ENCODE results near the gene PFDN2. TPM values are rescaled to one million over a fixed set of nuclear protein-coding genes. Genes with fewer than 3 reads are reported as not detected.
"Not testable (repeated sequence)": the region's sequence is repeated elsewhere in the genome, so short reads cannot be mapped to it uniquely, and the experiment has no call there.

PFDN2 gene
- polyA plus RNA-seq, 3 donors from 2014 or later: 63.4 to 84.4 (median 83.0) TPM

- peak overlapping the region in 3 of 6 donors; percentile 83 to 98 (median 97) for H3K27ac Mint-ChIP-seq
- peaks cover 5 to 19% (median 11%) of the 10 kb centered on the region in 3 donors for H3K36me3 Mint-ChIP-seq
- peaks cover 5 to 10% (median 7%) of the 10 kb centered on the region in 3 donors for H3K27me3 Mint-ChIP-seq (ENCODE audit: low read depth in 3 of 3)
- DNase-seq: no peak
- H3K4me3 Mint-ChIP-seq: peak overlapping the region in 1 of 5 donors; percentile 1
- H3K9me3 Mint-ChIP-seq: no peaks in the 10 kb centered on the region
- H3K4me1 Mint-ChIP-seq: peaks cover 27 to 52% of the 10 kb centered on the region in 2 donors
Observed at GRCh38 chr1:161130266-161130665, 12.4 kb upstream of the PFDN2 start.

- H3K4me1 Mint-ChIP-seq: peaks cover 25 to 48% of the 10 kb centered on the region in 2 donors
- DNase-seq: no peak
- no peak overlapping the region for H3K4me3 Mint-ChIP-seq
- H3K27ac Mint-ChIP-seq: peak overlapping the region in 1 of 6 donors; percentile 61
- no peaks in the 10 kb centered on the region for H3K9me3 Mint-ChIP-seq
- H3K36me3 Mint-ChIP-seq: peaks cover 5 to 26% (median 15%) of the 10 kb centered on the region in 3 donors
- peaks cover 5 to 10% (median 7%) of the 10 kb centered on the region in 3 donors for H3K27me3 Mint-ChIP-seq (ENCODE audit: low read depth in 3 of 3)
Observed at GRCh38 chr1:161128591-161129420, 11.0 kb upstream of the PFDN2 start.

DNA sequence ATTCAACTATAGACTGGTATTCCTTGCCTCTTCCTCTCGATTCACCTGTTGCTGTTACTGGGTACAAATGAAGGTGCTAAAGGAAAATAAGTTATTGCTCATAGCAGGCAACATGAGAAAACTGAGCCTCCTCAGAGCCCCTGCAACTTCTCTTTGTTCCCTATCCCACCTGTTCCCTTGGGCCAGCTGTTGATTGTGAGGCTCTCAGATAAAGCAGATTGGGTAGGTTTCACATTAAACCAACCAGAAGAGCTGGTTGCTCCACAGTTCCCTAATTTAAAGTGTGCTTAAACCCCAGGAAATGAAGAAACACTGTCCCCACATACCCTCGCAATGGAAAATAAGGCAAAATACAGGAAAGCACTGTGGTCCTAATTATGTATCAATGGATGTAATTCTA is 9.8 kb upstream of the PFDN2 start:
- Mint-ChIP-seq H3K27ac (peak overlapping the region in 1 of 6 donors; percentile 40), H3K4me1 (peaks cover 25 to 48% of the 10 kb centered on the region in 2 donors), H3K36me3 (peaks cover 5 to 32% (median 23%) of the 10 kb centered on the region in 3 donors), H3K9me3 (no peaks in the 10 kb centered on the region), H3K4me3 (no peak overlapping the region), H3K27me3 (ENCODE audit: low read depth in 3 of 3) (peaks cover 5 to 10% (median 7%) of the 10 kb centered on the region in 3 donors)
- no peak for DNase-seq

GRCh38 chr1:161122967-161123366 is 5.1 kb upstream of the PFDN2 start:
- H3K9me3 Mint-ChIP-seq: no peaks in the 10 kb centered on the region
- H3K27me3 Mint-ChIP-seq (ENCODE audit: low read depth in 3 of 3): peaks cover 0 to 2% (median 1%) of the 10 kb centered on the region in 3 donors
- H3K27ac Mint-ChIP-seq: peak overlapping the region in 2 of 6 donors; percentile 49 to 76
- no peak overlapping the region for H3K4me3 Mint-ChIP-seq
- peaks cover 30 to 48% of the 10 kb centered on the region in 2 donors for H3K4me1 Mint-ChIP-seq
- peaks cover 5 to 40% (median 29%) of the 10 kb centered on the region in 3 donors for H3K36me3 Mint-ChIP-seq
- no peak for DNase-seq

DNA sequence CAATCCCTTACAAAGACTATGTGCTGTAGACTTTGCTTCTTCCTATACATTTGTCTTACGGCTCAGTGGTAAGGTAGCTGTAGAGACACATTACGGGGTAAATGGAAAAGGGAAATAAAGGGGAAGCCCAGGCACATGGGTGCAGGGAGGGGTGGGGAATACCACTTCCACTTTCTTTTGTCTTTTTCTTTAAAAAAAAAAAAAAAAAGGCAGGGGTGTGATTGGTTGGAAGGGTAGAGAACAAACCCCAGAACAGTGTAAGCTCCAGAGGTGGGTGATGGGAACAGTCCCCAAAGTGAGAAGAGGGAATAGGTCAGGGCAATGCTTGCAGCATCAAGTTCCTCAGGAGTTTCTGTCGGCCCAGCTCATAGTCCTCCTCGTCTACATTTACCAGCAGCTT is 4.0 kb upstream of the PFDN2 start:
- H3K27me3 Mint-ChIP-seq (ENCODE audit: low read depth in 3 of 3): peaks cover 0 to 4% (median 2%) of the 10 kb centered on the region in 3 donors
- DNase-seq: no peak
- H3K36me3 Mint-ChIP-seq: peaks cover 5 to 35% (median 22%) of the 10 kb centered on the region in 3 donors
- H3K9me3 Mint-ChIP-seq: no peaks in the 10 kb centered on the region
- H3K27ac Mint-ChIP-seq: peak overlapping the region in 2 of 6 donors; percentile 9 to 51
- peaks cover 38 to 48% of the 10 kb centered on the region in 2 donors for H3K4me1 Mint-ChIP-seq
- no peak overlapping the region for H3K4me3 Mint-ChIP-seq

DNA sequence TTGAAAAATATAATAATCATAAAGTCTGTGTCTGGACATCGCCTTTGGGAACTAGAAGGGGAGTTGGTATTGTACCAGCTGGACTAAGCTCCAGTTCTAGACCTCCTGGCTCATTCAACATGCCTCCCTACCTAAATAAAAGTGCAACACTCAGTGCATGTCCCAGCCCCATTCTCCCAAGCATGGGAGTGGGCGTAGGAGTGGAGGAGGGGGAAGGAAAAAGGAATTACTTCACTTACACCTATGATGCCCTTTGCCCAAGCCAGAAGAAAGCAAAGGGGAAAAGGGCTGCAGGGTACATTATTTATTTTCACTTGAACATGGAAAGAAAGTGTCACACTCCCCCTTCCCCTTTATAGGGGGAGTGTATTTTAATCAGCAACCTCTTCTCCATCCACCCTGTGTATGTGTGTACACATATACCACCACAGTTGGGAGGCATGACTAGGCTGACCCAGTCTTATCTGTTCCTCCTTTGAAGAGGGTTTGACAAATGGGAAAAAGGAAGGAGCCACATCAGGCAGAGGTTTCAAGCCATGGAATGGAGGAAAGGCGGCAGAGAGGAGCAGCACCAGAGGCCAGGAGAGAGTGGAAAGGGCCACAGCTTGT is 3.3 kb upstream of the PFDN2 start:
- Mint-ChIP-seq H3K36me3 (peaks cover 0 to 32% (median 22%) of the 10 kb centered on the region in 3 donors), H3K4me3 (no peak overlapping the region), H3K27me3 (ENCODE audit: low read depth in 3 of 3) (peaks cover 0 to 4% (median 2%) of the 10 kb centered on the region in 3 donors), H3K27ac (peak overlapping the region in 4 of 6 donors; percentile 34 to 51 (median 43)), H3K4me1 (peaks cover 41 to 48% of the 10 kb centered on the region in 2 donors), H3K9me3 (no peaks in the 10 kb centered on the region)
- DNase-seq: no peak

DNA sequence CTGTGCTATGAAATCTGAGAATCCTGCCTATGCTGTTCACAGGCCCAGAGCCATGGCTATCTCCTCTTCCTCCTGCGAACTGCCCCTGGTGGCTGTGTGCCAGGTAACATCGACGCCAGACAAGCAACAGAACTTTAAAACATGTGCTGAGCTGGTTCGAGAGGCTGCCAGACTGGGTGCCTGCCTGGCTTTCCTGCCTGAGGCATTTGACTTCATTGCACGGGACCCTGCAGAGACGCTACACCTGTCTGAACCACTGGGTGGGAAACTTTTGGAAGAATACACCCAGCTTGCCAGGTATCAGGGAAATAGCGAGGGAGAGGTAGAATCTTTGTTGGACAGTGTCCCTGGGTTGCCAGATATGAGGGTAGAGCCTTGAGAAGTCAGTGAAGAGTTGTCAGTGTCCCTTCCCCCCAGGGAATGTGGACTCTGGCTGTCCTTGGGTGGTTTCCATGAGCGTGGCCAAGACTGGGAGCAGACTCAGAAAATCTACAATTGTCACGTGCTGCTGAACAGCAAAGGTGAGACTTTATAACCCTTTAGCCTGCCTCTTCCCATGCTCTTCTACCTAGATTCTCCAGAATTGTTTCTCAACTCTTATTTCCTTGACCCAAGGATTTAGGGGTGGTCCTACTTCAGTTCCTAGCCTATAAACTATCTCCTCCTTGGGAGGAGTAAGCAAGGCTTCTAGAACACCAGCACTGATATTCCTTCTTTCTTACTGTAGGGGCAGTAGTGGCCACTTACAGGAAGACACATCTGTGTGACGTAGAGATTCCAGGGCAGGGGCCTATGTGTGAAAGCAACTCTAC is 1.5 kb upstream of the PFDN2 start:
- DNase-seq: peak; percentile 63 to 73 (median 66)
- Mint-ChIP-seq H3K4me3 (peak overlapping the region; percentile 93 to 97 (median 94)), H3K4me1 (peaks cover 51 to 54% of the 10 kb centered on the region in 2 donors), H3K9me3 (no peaks in the 10 kb centered on the region), H3K36me3 (peaks cover 0 to 25% (median 17%) of the 10 kb centered on the region in 3 donors), H3K27ac (peak overlapping the region; percentile 92 to 99 (median 98)), H3K27me3 (ENCODE audit: low read depth in 3 of 3) (peaks cover 0 to 6% (median 2%) of the 10 kb centered on the region in 3 donors)

DNA sequence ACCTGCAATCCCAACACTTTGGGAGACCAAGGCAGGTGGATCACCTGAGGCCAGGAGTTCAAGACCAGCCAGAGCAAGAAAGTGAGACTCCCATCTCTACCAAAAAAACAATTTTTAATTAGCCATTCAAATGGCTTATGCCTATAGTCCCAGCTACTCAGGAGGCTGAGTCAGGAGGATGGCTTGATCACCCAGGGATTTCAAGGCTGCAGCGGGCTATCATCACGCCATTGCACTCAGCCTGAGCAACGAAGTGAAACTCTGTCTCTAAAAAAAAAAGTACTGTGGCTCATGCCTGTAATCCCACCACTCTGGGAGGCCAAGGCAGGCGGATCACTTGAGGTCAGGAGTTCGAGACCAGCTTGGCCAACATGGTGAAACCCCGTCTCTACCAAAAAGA is 1.9 kb downstream of the PFDN2 start:
- Mint-ChIP-seq H3K4me3 (peak overlapping the region; percentile 25 to 97 (median 50)), H3K27ac (peak overlapping the region in 5 of 6 donors; percentile 22 to 58 (median 42)), H3K4me1 (peaks cover 67 to 80% of the 10 kb centered on the region in 2 donors)
- H3K27me3 Mint-ChIP-seq (ENCODE audit: low read depth in 3 of 3); H3K36me3 Mint-ChIP-seq; H3K9me3 Mint-ChIP-seq; DNase-seq: not testable (repeated sequence)

DNA sequence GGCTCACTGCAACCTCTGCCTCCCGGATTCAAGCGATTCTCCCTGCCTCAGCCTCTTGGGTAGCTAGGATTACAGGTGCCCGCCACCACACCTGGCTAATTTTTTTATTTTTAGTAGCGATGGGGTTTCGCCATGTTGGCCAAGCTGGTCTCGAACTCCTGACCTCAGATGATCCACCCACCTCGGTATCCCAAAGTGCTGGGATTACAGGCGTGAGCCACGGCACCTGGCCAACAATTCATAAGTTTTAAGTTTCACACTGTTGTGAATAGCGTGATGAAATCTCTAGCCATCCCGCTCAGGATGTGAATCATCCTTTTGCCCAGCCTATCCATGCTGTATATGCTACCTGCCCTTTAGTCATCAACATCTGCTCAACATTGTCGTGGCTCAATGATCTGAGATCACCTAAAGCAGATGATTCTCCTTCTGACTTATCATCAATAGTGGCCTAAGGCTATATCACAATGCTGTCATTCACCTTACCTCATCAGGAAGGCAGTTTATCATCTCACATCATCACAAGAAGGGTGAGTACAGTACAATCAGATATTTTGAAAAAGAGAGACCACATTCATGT is 2.6 kb downstream of the PFDN2 start:
- peak overlapping the region in 2 of 5 donors; percentile 7 to 59 for H3K4me3 Mint-ChIP-seq
- H3K27me3 Mint-ChIP-seq (ENCODE audit: low read depth in 3 of 3): peaks cover 0 to 6% (median 2%) of the 10 kb centered on the region in 3 donors
- no peak for DNase-seq
- peak overlapping the region in 4 of 6 donors; percentile 22 to 58 (median 40) for H3K27ac Mint-ChIP-seq
- peaks cover 0 to 3% (median 0%) of the 10 kb centered on the region in 3 donors for H3K36me3 Mint-ChIP-seq
- H3K4me1 Mint-ChIP-seq: peaks cover 65 to 77% of the 10 kb centered on the region in 2 donors
- no peaks in the 10 kb centered on the region for H3K9me3 Mint-ChIP-seq

DNA sequence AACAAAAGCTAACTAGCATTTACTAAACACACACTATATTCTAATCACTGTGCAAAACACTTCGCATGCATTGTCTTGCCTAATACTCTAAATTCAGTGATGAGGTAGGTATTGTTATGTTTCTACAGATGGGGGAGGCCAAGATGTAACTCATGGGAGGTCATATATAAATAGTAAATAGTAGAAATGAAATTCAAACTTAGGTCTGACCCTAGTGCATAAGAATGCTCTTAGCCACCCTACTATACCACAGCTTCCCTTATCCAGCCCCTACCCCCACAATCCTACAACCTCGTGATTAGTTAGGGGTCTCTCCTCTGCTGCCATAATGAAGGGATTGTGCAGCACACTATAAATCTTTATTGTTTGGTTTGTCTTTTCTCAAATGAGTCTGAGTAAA is 3.3 kb downstream of the PFDN2 start:
- Mint-ChIP-seq H3K27me3 (ENCODE audit: low read depth in 3 of 3) (peaks cover 0 to 5% (median 2%) of the 10 kb centered on the region in 3 donors), H3K4me3 (no peak overlapping the region), H3K9me3 (no peaks in the 10 kb centered on the region), H3K36me3 (no peaks in the 10 kb centered on the region), H3K27ac (peak overlapping the region in 2 of 6 donors; percentile 1 to 72), H3K4me1 (peaks cover 58 to 71% of the 10 kb centered on the region in 2 donors)
- DNase-seq: no peak

DNA sequence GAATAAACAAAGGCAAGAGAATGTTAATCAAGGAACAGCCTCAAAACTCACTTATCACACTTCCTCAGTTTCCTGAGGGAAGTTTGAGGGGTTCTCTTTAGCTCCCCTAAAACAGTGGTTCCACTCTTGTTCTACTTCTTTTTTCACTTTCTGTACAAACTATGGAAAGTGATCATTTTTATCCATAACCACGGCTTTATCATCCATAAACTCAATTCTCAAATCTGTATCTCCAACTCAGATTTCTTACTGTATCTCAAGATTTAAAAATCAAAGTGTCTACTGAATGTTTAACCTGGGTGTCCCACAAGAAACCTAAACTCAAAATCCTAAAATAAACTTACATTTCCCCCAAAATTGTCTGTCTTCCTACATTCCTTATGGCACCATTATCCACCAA is 3.9 kb downstream of the PFDN2 start:
- Mint-ChIP-seq H3K36me3 (peaks cover 0 to under 1% (median 0%) of the 10 kb centered on the region in 3 donors), H3K4me1 (peaks cover 52 to 70% of the 10 kb centered on the region in 2 donors), H3K4me3 (no peak overlapping the region), H3K9me3 (no peaks in the 10 kb centered on the region), H3K27ac (peak overlapping the region in 1 of 6 donors; percentile 72), H3K27me3 (ENCODE audit: low read depth in 3 of 3) (peaks cover 0 to 4% (median 2%) of the 10 kb centered on the region in 3 donors)
- no peak for DNase-seq

DNA sequence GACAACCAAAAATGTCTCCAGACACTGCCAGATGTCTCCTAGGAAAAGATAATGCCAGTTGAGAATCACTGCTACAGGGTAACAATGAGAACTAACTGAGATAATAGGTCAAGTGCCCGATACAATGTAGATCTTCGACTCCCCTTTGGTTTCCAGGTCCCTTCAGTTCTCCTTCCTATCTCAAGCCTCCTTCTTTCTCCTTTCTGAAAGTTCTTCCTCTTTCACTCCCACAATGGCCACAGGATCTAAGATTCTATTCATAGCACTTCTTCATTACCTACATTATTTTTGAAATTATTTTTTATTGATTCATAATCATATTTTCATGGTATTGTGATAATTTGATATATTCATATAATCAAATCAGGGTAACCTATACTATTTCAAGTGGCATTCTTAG is 6.3 kb downstream of the PFDN2 start:
- H3K9me3 Mint-ChIP-seq: no peaks in the 10 kb centered on the region
- no peak for DNase-seq
- peaks cover 31 to 50% of the 10 kb centered on the region in 2 donors for H3K4me1 Mint-ChIP-seq
- H3K4me3 Mint-ChIP-seq: no peak overlapping the region
- peaks cover 0 to 4% (median 0%) of the 10 kb centered on the region in 3 donors for H3K27me3 Mint-ChIP-seq (ENCODE audit: low read depth in 3 of 3)
- no peak overlapping the region for H3K27ac Mint-ChIP-seq
- peaks cover 0 to 4% (median under 1%) of the 10 kb centered on the region in 3 donors for H3K36me3 Mint-ChIP-seq

- Mint-ChIP-seq H3K4me3 (no peak overlapping the region), H3K27me3 (ENCODE audit: low read depth in 3 of 3) (peaks cover 0 to 5% (median 0%) of the 10 kb centered on the region in 3 donors), H3K27ac (no peak overlapping the region), H3K9me3 (no peaks in the 10 kb centered on the region), H3K4me1 (peaks cover 29 to 46% of the 10 kb centered on the region in 2 donors), H3K36me3 (peaks cover 0 to 4% (median 4%) of the 10 kb centered on the region in 3 donors)
- no peak for DNase-seq
Observed at GRCh38 chr1:161111117-161111516, 6.7 kb downstream of the PFDN2 start.

All from immature natural killer cell (primary cell).